ENCODE results near the gene NXPH4.

Gene NXPH4

GRCh38 chr12:57219993-57220754, 3.6 kb downstream of the NXPH4 start:
- DNase-seq: no peak

GRCh38 chr12:57220770-57221168, 4.2 kb downstream of the NXPH4 start:
- DNase-seq: no peak

GRCh38 chr12:57221169-57221917, 4.7 kb downstream of the NXPH4 start:
- no peak for DNase-seq

- no peak for DNase-seq
Measured at GRCh38 chr12:57222286-57223190, 5.9 kb downstream of the NXPH4 start.

- DNase-seq: no peak
Measured at GRCh38 chr12:57223191-57224165, 6.9 kb downstream of the NXPH4 start.

- DNase-seq: no peak
Measured at GRCh38 chr12:57224278-57224972, 7.8 kb downstream of the NXPH4 start.

- peak; percentile 57 to 76 for DNase-seq
Measured at GRCh38 chr12:57224973-57225679, 8.5 kb downstream of the NXPH4 start.

- no peak for DNase-seq
Measured at GRCh38 chr12:57225680-57226210, 9.2 kb downstream of the NXPH4 start.

GRCh38 chr12:57226588-57227314, 10.2 kb downstream of the NXPH4 start:
- DNase-seq: no peak

- no peak for DNase-seq
Measured at GRCh38 chr12:57227315-57228115, 10.9 kb downstream of the NXPH4 start.

GRCh38 chr12:57229046-57229633, 12.5 kb downstream of the NXPH4 start:
- DNase-seq: no peak

- DNase-seq: peak; percentile 94
Measured at GRCh38 chr12:57229634-57230380, 13.2 kb downstream of the NXPH4 start, which contains the start of gene SHMT2. TSS of gene SHMT2 (plus strand) at chr12:57229711. CDS start at chr12:57229779, 68 bp downstream.

- DNase-seq: no peak
Measured at GRCh38 chr12:57230381-57231155, 14.0 kb downstream of the NXPH4 start.

- DNase-seq: peak in 1 of 2 donors; percentile 18
Measured at GRCh38 chr12:57231276-57232021, 14.9 kb downstream of the NXPH4 start.

- no peak for DNase-seq
Measured at GRCh38 chr12:57232156-57232756, 15.7 kb downstream of the NXPH4 start.
